Measurements from ENCODE around the gene NHSL2.
"Not testable (repeated sequence)": the region's sequence is repeated elsewhere in the genome, so short reads cannot be mapped to it uniquely, and the experiment has no call there.

Gene NHSL2

DNA sequence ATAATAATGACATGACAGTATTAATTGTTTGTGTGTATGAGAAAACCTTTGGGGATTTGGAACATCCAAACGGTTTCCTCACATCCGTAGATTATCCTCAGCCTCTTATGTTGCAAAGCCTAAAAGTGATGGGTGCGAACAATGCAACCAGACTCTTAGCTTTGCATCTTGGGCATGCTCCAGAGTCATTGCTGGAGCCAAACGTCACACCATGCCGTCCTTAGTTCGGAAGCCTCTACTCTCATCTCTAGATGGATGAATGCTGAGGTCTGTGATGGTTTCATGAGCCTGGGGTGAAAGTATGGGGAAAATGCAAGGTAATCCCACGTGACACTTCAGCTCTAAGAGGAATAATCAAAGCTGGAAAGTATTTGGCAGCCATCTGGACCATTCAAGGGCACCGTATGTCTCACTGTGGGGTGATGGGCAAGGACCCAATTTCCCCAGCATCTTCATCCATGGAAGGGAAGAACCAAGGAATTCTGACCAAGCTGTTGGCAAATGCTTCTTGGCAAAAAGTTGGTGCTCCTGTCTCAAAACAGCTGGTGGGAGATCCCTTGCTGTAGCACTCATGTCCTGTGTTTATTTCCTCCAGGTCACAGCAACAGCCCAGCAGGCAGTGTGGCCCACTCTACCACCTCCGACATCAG is 227.3 kb downstream of the NHSL2 start:
- DNase-seq, result no peak

DNA sequence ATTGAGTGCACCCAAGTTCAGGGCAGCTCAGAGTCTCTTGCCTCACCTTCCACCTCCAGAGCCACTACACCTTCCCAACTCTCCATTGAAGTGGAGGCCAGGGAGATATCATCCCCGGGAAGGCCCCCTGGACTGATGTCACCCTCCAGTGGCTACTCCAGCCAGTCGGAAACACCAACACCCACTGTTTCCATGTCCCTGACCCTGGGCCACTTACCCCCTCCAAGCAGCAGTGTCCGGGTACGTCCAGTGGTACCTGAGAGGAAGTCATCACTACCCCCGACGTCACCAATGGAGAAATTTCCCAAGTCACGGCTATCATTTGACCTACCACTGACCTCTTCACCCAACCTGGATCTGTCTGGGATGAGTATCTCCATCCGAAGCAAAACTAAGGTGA is 228.9 kb downstream of the NHSL2 start:
- no peak for DNase-seq

DNA sequence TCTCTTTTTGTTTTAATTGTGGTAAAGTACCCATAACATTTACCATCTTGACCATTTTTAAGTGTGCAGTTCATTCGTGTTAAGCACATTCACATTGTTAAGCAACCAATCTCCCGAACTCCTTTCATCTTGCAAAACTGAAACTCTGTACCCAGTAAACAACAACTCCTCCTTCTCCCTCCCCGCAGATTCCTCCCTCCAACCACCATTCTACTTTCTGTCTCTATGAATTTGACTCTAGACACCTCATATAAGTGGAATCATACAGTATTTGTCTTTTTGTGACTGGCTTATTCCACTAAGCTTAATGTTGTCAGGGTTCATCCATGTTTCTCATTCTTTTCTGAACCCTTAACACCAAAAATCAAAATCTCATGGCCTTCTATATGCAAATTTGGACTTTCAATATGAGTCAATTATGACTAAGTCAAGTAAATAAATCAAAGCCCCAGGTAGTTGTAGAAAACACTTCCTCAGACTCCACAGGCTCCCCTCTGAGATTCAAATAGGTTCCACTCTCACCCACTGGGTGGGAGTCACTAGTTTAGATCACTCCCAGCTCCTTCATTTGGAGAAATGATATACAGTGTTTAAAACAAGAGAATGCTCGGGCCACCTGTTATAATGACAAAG is 230.8 kb downstream of the NHSL2 start:
- no peak for DNase-seq

DNA sequence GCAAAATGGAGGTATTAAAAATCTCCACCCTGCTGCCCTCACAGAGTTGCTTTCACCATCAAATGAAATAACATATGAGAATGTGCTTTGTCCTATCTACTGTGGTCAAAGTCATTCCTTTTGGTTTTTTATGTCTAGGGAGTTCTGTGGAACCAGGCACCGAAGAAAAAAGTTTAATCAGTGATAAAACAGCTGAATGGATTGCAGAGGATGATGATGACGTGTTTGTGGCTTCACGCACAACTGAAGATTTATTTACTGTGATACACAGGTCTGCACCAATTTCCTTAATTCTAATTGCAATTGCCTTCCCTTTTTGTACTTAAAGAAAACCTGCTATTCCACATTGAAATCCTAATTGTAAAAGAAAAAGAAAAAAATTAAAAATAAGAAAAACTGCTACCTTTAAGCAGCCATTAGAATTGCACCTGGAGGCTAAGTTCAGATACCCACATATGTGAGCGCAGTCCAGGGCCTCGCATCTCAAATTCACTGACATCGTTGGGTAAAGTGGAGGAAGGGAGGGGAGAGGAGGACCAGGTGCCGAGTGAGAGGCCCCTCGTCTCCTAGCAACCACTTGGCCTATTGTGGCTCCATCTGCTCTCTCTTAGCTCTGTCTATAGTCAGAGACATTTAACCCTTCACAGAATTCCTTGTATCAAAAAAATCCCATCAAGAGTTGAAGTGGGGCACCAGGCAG is 231.6 kb downstream of the NHSL2 start:
- no peak for DNase-seq

DNA sequence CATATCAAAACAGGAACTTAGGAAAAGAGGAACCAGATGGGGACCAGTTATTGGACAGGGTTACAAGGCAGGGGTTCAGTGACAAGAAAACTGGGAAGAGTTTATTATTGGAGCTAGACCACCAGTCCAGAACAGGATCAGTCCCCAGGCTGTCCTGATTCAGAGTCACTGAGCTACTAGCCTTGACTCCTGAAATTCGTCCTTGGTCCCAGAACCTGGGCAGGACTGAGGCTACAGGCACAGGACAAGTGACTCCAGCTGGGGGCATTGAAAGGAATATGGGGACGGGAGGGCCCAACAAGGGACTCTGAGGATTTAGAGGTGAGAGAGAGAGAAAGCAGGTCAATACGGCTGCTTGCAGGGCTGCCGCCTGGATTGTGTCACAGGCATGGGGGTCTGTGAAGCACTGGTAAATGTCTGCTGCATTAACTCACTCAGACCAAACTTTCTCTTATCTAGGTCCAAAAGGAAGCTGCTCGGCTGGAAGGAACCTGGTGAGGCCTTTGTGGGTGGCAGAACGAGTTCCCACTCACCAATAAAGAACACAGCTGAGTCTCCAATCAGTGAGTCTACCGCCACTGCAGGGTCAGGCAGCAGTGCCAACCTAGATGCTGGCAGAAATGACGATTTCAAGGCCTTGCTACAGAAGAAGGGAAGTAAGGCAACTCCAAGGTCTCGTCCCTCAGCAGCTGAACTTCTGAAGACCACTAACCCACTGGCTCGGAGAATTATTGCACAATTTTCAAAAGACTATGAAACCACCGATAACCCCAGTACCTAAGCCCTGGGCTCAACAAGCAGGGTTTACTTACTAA is 232.4 kb downstream of the NHSL2 start:
- no peak for DNase-seq

DNA sequence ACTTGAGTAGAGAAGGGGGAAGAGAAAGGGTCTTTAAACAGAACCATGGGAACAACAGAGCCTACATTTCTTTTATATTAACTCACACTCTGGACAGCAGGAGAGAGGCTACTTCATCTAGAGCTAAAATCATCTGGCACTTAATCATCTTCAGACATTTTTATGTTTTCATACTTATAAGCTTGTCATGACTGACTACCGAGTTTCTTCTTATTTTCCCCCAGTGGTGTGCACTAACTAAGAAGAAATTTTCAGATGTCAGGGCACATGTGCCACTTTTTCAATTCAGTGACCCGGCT is 232.9 kb downstream of the NHSL2 start:
- DNase-seq, result no peak

DNA sequence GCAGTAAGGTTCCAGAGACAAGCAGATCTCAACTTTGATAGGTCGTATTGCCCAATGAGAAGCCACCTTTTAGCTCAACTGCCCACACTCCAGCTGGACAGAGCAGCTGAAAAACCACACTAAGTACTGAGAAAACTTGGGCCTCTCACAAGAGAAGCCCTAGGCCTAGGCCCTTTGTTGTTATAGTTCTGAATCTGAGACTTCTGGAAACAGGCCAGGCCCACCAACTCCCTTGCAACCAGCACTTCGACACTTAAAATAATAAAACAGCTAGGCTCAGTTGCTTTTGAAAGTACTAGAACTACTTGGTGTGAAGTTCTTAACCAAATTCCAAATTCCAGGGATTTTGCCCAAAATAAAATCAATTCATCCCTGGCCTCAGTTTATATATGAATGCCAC is 234.5 kb downstream of the NHSL2 start:
- no peak for DNase-seq

DNA sequence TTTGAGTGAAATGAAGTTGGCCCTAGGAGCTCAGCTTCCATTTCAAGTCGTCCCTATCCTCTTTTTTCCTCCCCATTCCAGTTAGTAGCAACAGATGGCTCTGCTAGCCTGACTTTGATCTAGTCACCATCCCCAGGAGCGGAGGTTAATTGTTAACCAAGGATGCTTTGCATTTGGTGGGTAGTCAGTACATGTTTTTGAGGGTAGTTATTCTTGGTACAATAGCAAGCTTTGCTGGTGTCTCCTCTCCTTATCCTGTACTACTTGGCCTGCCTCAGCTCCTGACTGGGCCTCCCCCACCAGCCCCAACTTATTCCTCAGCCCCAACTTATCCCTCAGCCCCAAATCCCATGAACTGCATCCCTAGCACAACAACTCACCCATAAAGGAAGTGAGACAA is 235.9 kb downstream of the NHSL2 start:
- no peak for DNase-seq

DNA sequence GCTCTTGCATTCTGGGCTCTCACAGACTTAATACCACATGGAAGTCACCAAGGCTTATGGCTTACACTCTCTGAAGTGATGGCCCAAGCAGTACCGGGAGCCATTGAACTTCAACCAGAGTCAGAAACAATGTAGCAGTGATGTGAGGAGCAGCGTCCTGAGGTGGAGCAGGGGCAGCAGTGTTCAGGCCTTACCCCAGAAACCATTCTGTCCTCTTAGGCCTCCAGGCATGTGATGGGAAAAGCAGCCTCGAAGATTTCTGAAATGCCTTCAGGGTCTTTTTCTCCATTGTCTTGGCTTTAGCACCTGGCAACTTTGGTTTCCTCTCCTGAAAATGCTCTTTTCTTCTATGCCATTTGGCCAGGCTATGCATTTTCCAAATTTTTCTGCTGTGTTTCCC is 248.1 kb downstream of the NHSL2 start:
- DNase-seq, result no peak

DNA sequence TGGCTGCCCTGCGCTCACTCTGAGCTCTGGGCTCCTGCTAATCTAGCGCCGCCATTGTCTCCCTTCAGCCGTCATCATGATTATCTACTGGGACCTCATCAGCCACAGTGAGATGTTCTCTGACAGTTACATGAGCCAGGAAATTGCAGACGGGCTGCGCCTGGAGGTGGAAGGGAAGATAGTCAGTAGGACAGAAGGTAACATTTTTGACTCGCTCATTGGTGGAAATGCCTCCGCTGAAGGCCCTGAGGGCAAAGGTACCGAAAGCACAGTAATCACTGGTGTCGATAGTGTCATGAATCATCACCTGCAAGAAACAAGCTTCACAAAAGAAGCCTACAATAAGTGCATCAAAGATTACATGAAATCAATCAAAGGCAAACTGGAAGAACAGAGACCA is 249.1 kb downstream of the NHSL2 start:
- DNase-seq, result no peak

DNA sequence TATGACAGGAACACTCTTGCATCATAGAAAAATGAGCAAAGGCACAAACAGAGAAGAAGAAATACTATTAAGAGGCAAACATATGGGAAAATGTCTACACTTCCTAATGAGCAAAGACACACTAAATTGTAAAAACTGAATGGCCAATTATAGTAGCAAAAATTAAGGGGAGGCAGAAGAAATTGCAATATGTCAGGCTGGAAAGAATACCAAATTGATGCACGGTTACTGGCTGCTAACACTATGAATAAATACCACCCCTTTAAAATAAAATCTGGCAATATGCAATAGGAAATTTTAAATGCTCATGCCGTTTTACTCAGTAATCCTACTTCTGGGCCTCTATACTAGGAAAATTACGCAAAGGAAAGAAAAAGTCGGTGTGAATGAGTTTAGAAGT is 254.9 kb downstream of the NHSL2 start:
- DNase-seq, result no peak

DNA sequence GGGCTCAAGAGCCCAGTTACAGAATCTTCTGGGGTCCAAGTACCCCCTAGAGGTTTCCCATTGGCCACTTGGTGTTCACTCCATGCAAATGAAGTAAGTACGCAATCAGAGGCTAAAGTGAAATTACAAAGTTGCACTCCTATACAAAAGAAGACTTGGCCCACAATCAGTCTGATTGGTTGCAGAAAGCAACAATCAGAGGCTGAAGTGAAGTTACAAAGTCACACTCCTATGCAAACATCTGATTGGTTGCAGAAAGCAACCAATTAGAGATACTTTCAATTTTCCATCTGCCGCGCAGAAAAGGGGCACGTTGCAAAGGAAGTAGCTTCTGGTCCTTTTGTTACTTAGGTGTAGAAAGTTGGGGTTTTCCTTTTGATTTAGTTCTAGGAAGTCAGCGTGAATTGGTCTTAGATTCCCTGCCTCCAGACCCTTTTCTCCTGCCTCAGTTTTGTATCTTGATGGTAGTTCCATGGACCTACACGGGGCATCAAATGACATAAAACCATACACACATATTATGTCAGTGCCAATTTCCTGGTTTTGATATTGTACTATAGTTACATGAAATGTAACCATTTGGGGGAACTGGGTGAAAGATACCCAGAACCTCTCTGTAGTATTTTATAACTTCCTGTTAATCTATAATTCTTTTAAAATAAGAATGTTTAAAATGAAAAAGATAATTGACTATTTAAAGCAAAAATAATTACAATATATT is 258.5 kb downstream of the NHSL2 start:
- peak; percentile 48 for DNase-seq

DNA sequence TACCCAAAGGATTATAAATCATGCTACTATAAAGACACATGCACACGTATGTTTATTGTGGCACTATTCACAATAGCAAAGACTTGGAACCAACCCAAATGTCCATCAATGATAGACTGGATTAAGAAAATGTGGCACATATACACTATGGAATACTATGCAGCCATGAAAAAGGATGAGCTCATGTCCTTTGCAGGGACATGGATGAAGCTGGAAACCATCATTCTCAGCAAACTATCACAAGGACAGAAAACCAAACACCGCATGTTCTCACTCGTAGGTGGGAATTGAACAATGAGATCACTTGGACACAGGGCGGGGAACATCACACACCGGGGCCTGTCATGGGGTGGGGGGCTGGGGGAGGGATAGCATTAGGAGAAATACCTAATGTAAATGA is 265.6 kb downstream of the NHSL2 start:
- DNase-seq, result not testable (repeated sequence)

DNA sequence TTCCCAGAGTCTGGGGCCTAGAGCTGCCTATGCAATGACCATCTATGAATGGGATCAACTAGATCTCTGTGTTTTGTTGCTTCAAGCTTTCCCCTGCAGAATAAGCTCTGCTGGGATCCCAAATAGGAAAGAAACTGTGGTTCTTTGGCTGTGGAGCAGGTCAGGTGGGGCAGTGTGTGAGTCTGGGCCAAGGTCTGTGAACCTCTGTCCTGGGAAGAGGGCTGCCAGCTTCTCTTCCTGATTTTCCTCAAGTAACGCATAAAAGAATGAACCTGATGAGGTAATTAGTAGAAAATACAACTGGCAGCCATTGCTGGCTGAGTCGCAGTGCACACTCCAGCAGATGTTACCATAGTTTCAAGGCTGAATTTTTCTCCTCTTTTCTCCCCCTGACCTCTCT is 266.3 kb downstream of the NHSL2 start:
- DNase-seq, result no peak

DNA sequence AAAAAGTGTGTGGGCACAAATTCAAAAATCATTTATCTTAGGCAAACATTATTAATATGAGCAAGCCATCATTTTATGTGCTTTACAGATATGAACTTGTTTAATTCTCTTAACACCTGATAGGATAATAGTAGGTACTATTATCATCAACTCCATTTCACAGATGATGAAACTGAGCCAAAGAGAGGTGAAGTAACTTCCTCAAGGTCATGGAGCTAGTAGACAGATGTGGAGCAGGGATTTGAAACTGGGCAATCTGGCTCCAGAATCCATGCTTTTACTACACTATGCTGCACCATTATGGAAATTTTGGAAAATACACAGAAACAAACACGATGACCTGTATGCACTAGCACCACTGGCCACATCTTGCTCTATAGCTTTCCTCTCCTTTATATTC is 269.9 kb downstream of the NHSL2 start:
- no peak for DNase-seq

DNA sequence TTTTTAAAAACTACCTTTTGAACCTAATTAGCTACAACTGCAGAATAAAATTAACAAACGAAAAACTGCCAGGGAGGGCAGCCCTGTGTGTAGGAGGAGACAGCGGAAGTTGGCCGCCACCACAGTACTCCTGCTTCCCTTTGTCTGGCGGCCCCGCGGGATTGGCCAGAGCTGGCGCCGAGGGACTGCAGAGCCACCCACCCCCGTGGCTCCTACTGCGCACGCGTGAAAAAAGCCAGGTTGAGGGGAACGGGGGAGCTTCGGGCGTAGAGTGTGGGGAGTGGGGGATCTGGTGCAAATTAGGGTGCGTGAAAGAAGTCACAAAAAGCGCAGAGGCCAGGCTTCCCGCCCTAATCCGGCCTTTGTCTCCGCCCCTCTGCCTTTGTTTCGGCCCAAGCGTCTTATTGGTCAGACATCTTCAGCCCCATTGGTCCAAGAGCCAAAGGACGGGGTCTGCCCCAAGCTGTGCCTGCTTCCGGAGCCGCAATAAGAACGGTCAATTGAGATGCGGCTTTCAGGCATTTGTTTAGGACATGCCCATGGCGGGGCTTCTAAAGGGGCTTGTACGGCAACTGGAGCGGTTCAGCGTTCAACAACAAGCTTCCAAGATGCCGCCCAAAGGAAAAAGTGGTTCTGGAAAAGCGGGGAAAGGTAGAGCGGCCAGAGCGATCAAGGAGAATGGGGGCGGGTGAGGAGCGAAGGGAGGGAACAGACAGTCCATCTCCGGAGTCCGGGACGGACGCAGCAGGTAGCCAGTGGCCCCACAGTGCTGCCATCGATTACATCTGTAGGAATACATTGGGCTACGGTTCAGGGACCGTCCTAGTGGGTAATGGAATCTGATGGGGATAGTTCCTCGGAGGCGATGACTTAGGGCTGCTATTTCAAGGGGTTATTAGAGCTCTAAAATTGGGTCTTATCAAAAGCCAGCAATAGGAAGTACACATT is 270.8 kb downstream of the NHSL2 start, which contains the start of gene PIN4:
PIN4 (plus strand) TSS at position 580 of the 948 bp plus-strand sequence; CDS start at position 609, 29 bp downstream.
- peak; percentile 87 for DNase-seq

DNA sequence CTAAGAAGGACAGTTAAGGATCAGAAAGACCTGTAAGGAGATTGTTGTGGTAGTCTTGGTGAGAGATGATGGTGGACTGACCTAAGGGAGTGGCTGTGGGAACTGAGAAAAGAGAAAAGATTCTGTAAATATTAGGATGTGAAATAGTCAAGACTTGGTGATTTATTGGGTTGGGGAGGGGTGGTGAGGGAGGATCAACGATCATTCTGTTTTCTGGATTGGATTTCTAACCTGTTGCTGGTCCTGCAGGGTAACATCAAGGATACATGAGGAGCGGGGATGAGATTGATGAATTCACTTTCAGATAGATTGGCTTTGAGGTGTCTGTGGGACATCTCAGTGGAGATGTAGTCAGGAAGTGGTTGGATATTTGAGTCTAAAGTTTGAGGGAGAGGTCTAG is 272.3 kb downstream of the NHSL2 start:
- no peak for DNase-seq

DNA sequence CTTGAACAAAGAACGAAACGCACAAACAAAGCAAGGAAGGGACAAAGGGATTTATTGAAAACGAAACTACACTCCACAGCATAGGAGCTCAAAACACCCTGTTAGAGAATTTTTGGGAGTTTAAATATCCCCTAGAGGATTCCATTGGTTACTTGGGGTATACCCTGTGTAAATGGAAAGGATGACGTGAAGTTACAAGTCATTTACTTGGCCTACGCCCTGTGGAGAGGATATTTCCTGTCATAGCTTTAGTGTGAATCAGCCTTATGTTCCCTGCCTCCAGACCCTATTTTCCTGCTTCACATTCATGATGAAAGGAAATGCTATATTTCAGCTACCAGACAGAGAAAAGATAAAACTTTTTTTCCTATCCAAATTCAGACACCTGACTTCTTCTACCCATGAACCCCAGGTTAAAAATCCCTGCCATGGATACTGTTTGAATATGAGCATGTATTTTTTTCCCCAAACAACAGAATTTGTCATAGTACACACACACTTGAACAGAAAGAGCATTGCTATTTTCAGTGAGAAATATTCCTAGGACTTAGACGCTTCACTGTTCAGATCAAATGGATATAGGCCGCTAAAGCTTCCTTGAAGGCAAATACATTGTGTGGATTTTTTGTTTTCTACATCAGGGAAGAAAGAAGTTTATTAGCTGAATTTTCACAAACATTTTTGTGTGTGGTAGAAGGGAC is 291.3 kb downstream of the NHSL2 start:
- DNase-seq, result no peak

Measured in CD4-positive, alpha-beta T cell treated with Interleukin-6 for 4 hours (primary cell).